ENCODE results near the gene CCDC32.
"Not testable (repeated sequence)": the region's sequence is repeated elsewhere in the genome, so short reads cannot be mapped to it uniquely, and the experiment has no call there.

The CCDC32 gene

GRCh38 chr15:40564591-40565332, at the start of gene CCDC32:
CCDC32 (minus strand) TSS chr15:40565042; CDS start chr15:40563015, 2,027 bp downstream.
- peak; percentile 99 for DNase-seq (ENCODE audit: low spot score)

GRCh38 chr15:40613080-40613479, 48.2 kb upstream of the CCDC32 start:
- no peak for DNase-seq (ENCODE audit: low spot score)

- DNase-seq (ENCODE audit: low spot score): no peak
Measured at GRCh38 chr15:40603935-40604334, 39.1 kb upstream of the CCDC32 start.

GRCh38 chr15:40600956-40601355, 36.1 kb upstream of the CCDC32 start:
- no peak for DNase-seq (ENCODE audit: low spot score)

- DNase-seq (ENCODE audit: low spot score): no peak
Measured at GRCh38 chr15:40598672-40599071, 33.8 kb upstream of the CCDC32 start.

GRCh38 chr15:40598126-40598525, 33.3 kb upstream of the CCDC32 start:
- DNase-seq (ENCODE audit: low spot score): no peak

GRCh38 chr15:40597024-40597423, 32.2 kb upstream of the CCDC32 start:
- no peak for DNase-seq (ENCODE audit: low spot score)

- no peak for DNase-seq (ENCODE audit: low spot score)
Measured at GRCh38 chr15:40595773-40596172, 30.9 kb upstream of the CCDC32 start.

- no peak for DNase-seq (ENCODE audit: low spot score)
Measured at GRCh38 chr15:40595219-40595618, 30.4 kb upstream of the CCDC32 start.

GRCh38 chr15:40594429-40594836, 29.6 kb upstream of the CCDC32 start:
- no peak for DNase-seq (ENCODE audit: low spot score)

- DNase-seq (ENCODE audit: low spot score): peak; percentile 97
Measured at GRCh38 chr15:40593588-40594428, 29.0 kb upstream of the CCDC32 start, which contains the start of gene KNL1. KNL1 (plus strand) TSS chr15:40594249; CDS start chr15:40602932, 8,683 bp downstream.

- no peak for DNase-seq (ENCODE audit: low spot score)
Measured at GRCh38 chr15:40593165-40593564, 28.3 kb upstream of the CCDC32 start.

GRCh38 chr15:40591389-40591788, 26.5 kb upstream of the CCDC32 start:
- DNase-seq (ENCODE audit: low spot score): no peak

GRCh38 chr15:40590667-40591050, 25.8 kb upstream of the CCDC32 start:
- DNase-seq (ENCODE audit: low spot score): no peak

- no peak for DNase-seq (ENCODE audit: low spot score)
Measured at GRCh38 chr15:40584191-40584590, 19.3 kb upstream of the CCDC32 start.

GRCh38 chr15:40582726-40583246, 17.9 kb upstream of the CCDC32 start:
- no peak for DNase-seq (ENCODE audit: low spot score)

- not testable (repeated sequence) for DNase-seq (ENCODE audit: low spot score)
Measured at GRCh38 chr15:40581796-40582195, 17.0 kb upstream of the CCDC32 start.

- no peak for DNase-seq (ENCODE audit: low spot score)
Measured at GRCh38 chr15:40578892-40579291, 14.1 kb upstream of the CCDC32 start.

GRCh38 chr15:40576914-40577313, 12.1 kb upstream of the CCDC32 start:
- DNase-seq (ENCODE audit: low spot score): not testable (repeated sequence)

GRCh38 chr15:40575113-40575512, 10.3 kb upstream of the CCDC32 start:
- no peak for DNase-seq (ENCODE audit: low spot score)

GRCh38 chr15:40569129-40569953, 4.5 kb upstream of the CCDC32 start, which contains the start of gene RPUSD2:
RPUSD2 (plus strand) TSS chr15:40569299; CDS start chr15:40569338, 39 bp downstream.
- peak; percentile 87 for DNase-seq (ENCODE audit: low spot score)

GRCh38 chr15:40567111-40567510, 2.3 kb upstream of the CCDC32 start:
- peak; percentile 44 for DNase-seq (ENCODE audit: low spot score)
